K562 (cell line): ENCODE data around the gene CD44.

ENCODE experiments used
- BRF2 ChIP-seq: IDR thresholded peaks from 3 replicates; pipeline ENCODE4 v1.6.1; 2011; ENCODE audit warnings: borderline replicate concordance, mild to moderate bottlenecking; ENCODE audit not compliant: insufficient read length, insufficient read depth
- CHD4 ChIP-seq: fragments of 200-600 bp; sonication (generic); IDR thresholded peaks from 3 replicates; pipeline ENCODE4 v1.6.1; 2012; ENCODE audit warnings: low read depth, mild to moderate bottlenecking, mixed read lengths, low read length, inconsistent platforms; ENCODE audit not compliant: insufficient read depth, insufficient replicate concordance, poor library complexity, severe bottlenecking
- ELF1 ChIP-seq: fragments of 200-800 bp; sonication (Bioruptor generic); IDR thresholded peaks from 2 replicates; pipeline ENCODE4 v1.6.1; 2016; ENCODE audit warnings: missing genetic modification characterization, missing compliant biosample characterization
- EZH2 ChIP-seq: IDR thresholded peaks from 2 replicates; pipeline ENCODE4 v1.6.1; 2012; ENCODE audit warnings: low read depth, mild to moderate bottlenecking, inconsistent platforms, low read length, borderline replicate concordance
- FOS ChIP-seq: IDR thresholded peaks from 3 replicates; pipeline ENCODE4 v1.6.1; 2011; ENCODE audit not compliant: insufficient read length; ENCODE audit errors: extremely low read depth
- FOXA3 ChIP-seq, 2 experiments: fragments of 450-650 bp in 1 of 2; sonication (generic) in 1 of 2; formaldehyde crosslinking; IDR thresholded peaks in 1 of 2; conservative IDR thresholded peaks in 1 of 2; 2 replicates each; pipeline versions ENCODE4 v1.4.0 to v1.8.0; 2020 to 2022; ENCODE audit warnings: mild to moderate bottlenecking in 2 of 2, missing genetic modification reagents in 1 of 2
- JUN ChIP-seq, 2 experiments: sonication (generic) in 1 of 2; formaldehyde crosslinking in 1 of 2; IDR thresholded peaks; 2 replicates each; pipeline versions ENCODE4 v1.6.1 to v1.8.0; 2012 to 2022; ENCODE audit warnings: borderline replicate concordance in 2 of 2, mild to moderate bottlenecking in 2 of 2, improper control_type of control experiment in 1 of 2, low read depth in 1 of 2, low read length in 1 of 2, missing genetic modification reagents in 1 of 2
- MNT ChIP-seq, 2 experiments: fragments of 450-650 bp; conservative IDR thresholded peaks; 2 replicates each; pipeline ENCODE4 v1.6.1; 2017; ENCODE audit warnings: mild to moderate bottlenecking in 2 of 2, moderate library complexity in 2 of 2
- NCOR1 ChIP-seq: fragments of 450-650 bp; IDR thresholded peaks from 2 replicates; pipeline ENCODE4 v1.6.1; 2016; ENCODE audit warnings: mild to moderate bottlenecking, moderate library complexity
- POLR2AphosphoS5 ChIP-seq: IDR thresholded peaks from 2 replicates; pipeline ENCODE4 v1.6.1; 2011; ENCODE audit warnings: mild to moderate bottlenecking, low read depth, low read length, moderate library complexity; ENCODE audit not compliant: control insufficient read depth, insufficient read depth
- USF2 ChIP-seq: sonication (generic); formaldehyde crosslinking; IDR thresholded peaks from 2 replicates; pipeline ENCODE4 v1.5.0; 2020; ENCODE audit warnings: missing genetic modification reagents
- ZNF232 ChIP-seq: sonication (generic); formaldehyde crosslinking; IDR thresholded peaks from 2 replicates; pipeline ENCODE4 v1.8.0; 2022; ENCODE audit warnings: mild to moderate bottlenecking, missing genetic modification reagents

GRCh38 chr11:35237351-35237750, 98.4 kb downstream of the CD44 start:
- no peak for TF ChIP-seq ZNF232 (CRISPR knock-in tag)
- no peak for TF ChIP-seq POLR2AphosphoS5
- no peak for TF ChIP-seq USF2 (CRISPR knock-in tag)
- no peak for TF ChIP-seq BRF2
- TF ChIP-seq FOS = no peak
- TF ChIP-seq EZH2 = no peak
- TF ChIP-seq NCOR1 = no peak
- TF ChIP-seq ELF1 = no peak
- no peak for TF ChIP-seq JUN (IDR thresholded peaks at IDR 0.05; ENCODE audit: borderline replicate concordance, low read depth, low read length)
- TF ChIP-seq JUN (CRISPR knock-in tag; IDR thresholded peaks at IDR 0.05; ENCODE audit: borderline replicate concordance) = no peak
- no peak for TF ChIP-seq CHD4
- TF ChIP-seq FOXA3 (CRISPR knock-in tag; conservative IDR thresholded peaks at IDR 0.05 in 1 of 2, IDR thresholded peaks at IDR 0.05 in 1 of 2) = no peak
- no peak for TF ChIP-seq MNT (conservative IDR thresholded peaks at IDR 0.05)
